ENCODE measurements around the gene ADAMTS17.
A peak's percentile ranks its signal among the peaks of the same experiment; 100 is the strongest.
"Not testable (repeated sequence)": the region's sequence is repeated elsewhere in the genome, so short reads cannot be mapped to it uniquely, and the experiment has no call there.

Gene ADAMTS17

GRCh38 chr15:100078511-100079220 is 263.1 kb downstream of the ADAMTS17 start:
- no peak for DNase-seq (ENCODE audit: low read depth)
- no peak for TF ChIP-seq CTCF (conservative IDR thresholded peaks at IDR 0.05; ENCODE audit: low read length)
- no peak overlapping the region for H3K4me3 ChIP-seq (ENCODE audit: low read length)

- no peak for TF ChIP-seq CTCF (conservative IDR thresholded peaks at IDR 0.05; ENCODE audit: low read length)
- DNase-seq (ENCODE audit: low read depth): no peak
- no peak overlapping the region for H3K4me3 ChIP-seq (ENCODE audit: low read length)
Measured at GRCh38 chr15:100075229-100075628, 266.5 kb downstream of the ADAMTS17 start.

GRCh38 chr15:100073982-100074381 is 267.8 kb downstream of the ADAMTS17 start:
- H3K4me3 ChIP-seq (ENCODE audit: low read length): no peak overlapping the region
- TF ChIP-seq CTCF (conservative IDR thresholded peaks at IDR 0.05; ENCODE audit: low read length): no peak
- no peak for DNase-seq (ENCODE audit: low read depth)

GRCh38 chr15:100066521-100067280 is 275.1 kb downstream of the ADAMTS17 start:
- H3K4me3 ChIP-seq (ENCODE audit: low read length); DNase-seq (ENCODE audit: low read depth): not testable (repeated sequence)

- TF ChIP-seq CTCF (conservative IDR thresholded peaks at IDR 0.05; ENCODE audit: low read length): no peak
- DNase-seq (ENCODE audit: low read depth): no peak
- H3K4me3 ChIP-seq (ENCODE audit: low read length): no peak overlapping the region
Measured at GRCh38 chr15:100061944-100062343, 279.8 kb downstream of the ADAMTS17 start.

- H3K4me3 ChIP-seq (ENCODE audit: low read length): no peak overlapping the region
- peak; percentile 6 for DNase-seq (ENCODE audit: low read depth)
- TF ChIP-seq CTCF (conservative IDR thresholded peaks at IDR 0.05; ENCODE audit: low read length): no peak
Measured at GRCh38 chr15:100060276-100060926, 281.4 kb downstream of the ADAMTS17 start.

- no peak overlapping the region for H3K4me3 ChIP-seq (ENCODE audit: low read length)
- TF ChIP-seq CTCF (conservative IDR thresholded peaks at IDR 0.05; ENCODE audit: low read length): no peak
- no peak for DNase-seq (ENCODE audit: low read depth)
Measured at GRCh38 chr15:100059521-100059920, 282.3 kb downstream of the ADAMTS17 start.
